ENCODE results near the gene PLEKHG4B.

Gene PLEKHG4B

GRCh38 chr5:169071-169727 is 77.2 kb downstream of the PLEKHG4B start:
- no peak for DNase-seq
- Mint-ChIP-seq H3K36me3 (ENCODE audit: low read depth) (no peaks in the 10 kb centered on the region), H3K9me3 (no peaks in the 10 kb centered on the region), H3K4me1 (ENCODE audit: low read depth) (no peaks in the 10 kb centered on the region), H3K27ac (no peak overlapping the region), H3K27me3 (peaks cover 7% of the 10 kb centered on the region), H3K4me3 (no peak overlapping the region)

- peaks cover 7% of the 10 kb centered on the region for H3K27me3 Mint-ChIP-seq
- no peaks in the 10 kb centered on the region for H3K4me1 Mint-ChIP-seq (ENCODE audit: low read depth)
- H3K4me3 Mint-ChIP-seq, result no peak overlapping the region
- no peaks in the 10 kb centered on the region for H3K36me3 Mint-ChIP-seq (ENCODE audit: low read depth)
- no peak for DNase-seq
- no peaks in the 10 kb centered on the region for H3K9me3 Mint-ChIP-seq
- H3K27ac Mint-ChIP-seq, result no peak overlapping the region
Observed at GRCh38 chr5:169728-170094, 77.7 kb downstream of the PLEKHG4B start.

- H3K4me3 Mint-ChIP-seq, result no peak overlapping the region
- H3K27ac Mint-ChIP-seq, result no peak overlapping the region
- H3K4me1 Mint-ChIP-seq (ENCODE audit: low read depth), result no peaks in the 10 kb centered on the region
- H3K27me3 Mint-ChIP-seq, result peaks cover 12% of the 10 kb centered on the region
- H3K36me3 Mint-ChIP-seq (ENCODE audit: low read depth), result no peaks in the 10 kb centered on the region
- DNase-seq, result no peak
- no peaks in the 10 kb centered on the region for H3K9me3 Mint-ChIP-seq
Observed at GRCh38 chr5:170971-171800, 79.2 kb downstream of the PLEKHG4B start.

- no peak for DNase-seq
- H3K27ac Mint-ChIP-seq, result no peak overlapping the region
- peaks cover 12% of the 10 kb centered on the region for H3K27me3 Mint-ChIP-seq
- H3K4me3 Mint-ChIP-seq, result no peak overlapping the region
- no peaks in the 10 kb centered on the region for H3K36me3 Mint-ChIP-seq (ENCODE audit: low read depth)
- H3K9me3 Mint-ChIP-seq, result no peaks in the 10 kb centered on the region
- H3K4me1 Mint-ChIP-seq (ENCODE audit: low read depth), result no peaks in the 10 kb centered on the region
Observed at GRCh38 chr5:171801-172331, 79.9 kb downstream of the PLEKHG4B start.

GRCh38 chr5:172421-172820 is 80.5 kb downstream of the PLEKHG4B start:
- no peak overlapping the region for H3K4me3 Mint-ChIP-seq
- no peak overlapping the region for H3K27ac Mint-ChIP-seq
- H3K27me3 Mint-ChIP-seq, result peaks cover 12% of the 10 kb centered on the region
- H3K9me3 Mint-ChIP-seq, result no peaks in the 10 kb centered on the region
- no peaks in the 10 kb centered on the region for H3K36me3 Mint-ChIP-seq (ENCODE audit: low read depth)
- H3K4me1 Mint-ChIP-seq (ENCODE audit: low read depth), result no peaks in the 10 kb centered on the region
- no peak for DNase-seq

- Mint-ChIP-seq H3K4me1 (ENCODE audit: low read depth) (no peaks in the 10 kb centered on the region), H3K36me3 (ENCODE audit: low read depth) (no peaks in the 10 kb centered on the region)
Observed at GRCh38 chr5:172841-173251, 80.9 kb downstream of the PLEKHG4B start.

GRCh38 chr5:173392-174290 is 81.7 kb downstream of the PLEKHG4B start:
- H3K9me3 Mint-ChIP-seq, result no peaks in the 10 kb centered on the region
- H3K4me3 Mint-ChIP-seq, result no peak overlapping the region
- no peaks in the 10 kb centered on the region for H3K4me1 Mint-ChIP-seq (ENCODE audit: low read depth)
- H3K27me3 Mint-ChIP-seq, result peaks cover 12% of the 10 kb centered on the region
- no peak for DNase-seq
- H3K27ac Mint-ChIP-seq, result no peak overlapping the region
- H3K36me3 Mint-ChIP-seq (ENCODE audit: low read depth), result no peaks in the 10 kb centered on the region

More at GRCh38 chr5:172841-173251, 80.9 kb downstream of the PLEKHG4B start:
- H3K4me3 Mint-ChIP-seq, result no peak overlapping the region
- H3K27me3 Mint-ChIP-seq, result peaks cover 12% of the 10 kb centered on the region
- no peaks in the 10 kb centered on the region for H3K9me3 Mint-ChIP-seq
- DNase-seq, result no peak
- H3K27ac Mint-ChIP-seq, result no peak overlapping the region

GRCh38 chr5:174291-174600 is 82.3 kb downstream of the PLEKHG4B start:
- no peaks in the 10 kb centered on the region for H3K9me3 Mint-ChIP-seq

GRCh38 chr5:174876-175465 is 83.0 kb downstream of the PLEKHG4B start:
- no peaks in the 10 kb centered on the region for H3K4me1 Mint-ChIP-seq (ENCODE audit: low read depth)
- H3K9me3 Mint-ChIP-seq, result no peaks in the 10 kb centered on the region
- H3K27ac Mint-ChIP-seq, result no peak overlapping the region
- no peaks in the 10 kb centered on the region for H3K36me3 Mint-ChIP-seq (ENCODE audit: low read depth)
- no peak overlapping the region for H3K4me3 Mint-ChIP-seq
- no peak for DNase-seq
- H3K27me3 Mint-ChIP-seq, result peaks cover 12% of the 10 kb centered on the region

More at GRCh38 chr5:174291-174600, 82.3 kb downstream of the PLEKHG4B start:
- Mint-ChIP-seq H3K4me1 (ENCODE audit: low read depth) (no peaks in the 10 kb centered on the region), H3K27ac (no peak overlapping the region), H3K36me3 (ENCODE audit: low read depth) (no peaks in the 10 kb centered on the region), H3K27me3 (peaks cover 12% of the 10 kb centered on the region), H3K4me3 (no peak overlapping the region)
- no peak for DNase-seq

- no peaks in the 10 kb centered on the region for H3K36me3 Mint-ChIP-seq (ENCODE audit: low read depth)
- no peaks in the 10 kb centered on the region for H3K4me1 Mint-ChIP-seq (ENCODE audit: low read depth)
- no peak for DNase-seq
Observed at GRCh38 chr5:176296-176823, 84.4 kb downstream of the PLEKHG4B start.

GRCh38 chr5:178110-178509 is 86.1 kb downstream of the PLEKHG4B start:
- no peak for DNase-seq
- H3K4me1 Mint-ChIP-seq (ENCODE audit: low read depth), result no peaks in the 10 kb centered on the region
- H3K36me3 Mint-ChIP-seq (ENCODE audit: low read depth), result no peaks in the 10 kb centered on the region
- no peak overlapping the region for H3K27ac Mint-ChIP-seq
- no peak overlapping the region for H3K4me3 Mint-ChIP-seq
- peaks cover 14% of the 10 kb centered on the region for H3K27me3 Mint-ChIP-seq
- H3K9me3 Mint-ChIP-seq, result no peaks in the 10 kb centered on the region

More at GRCh38 chr5:176296-176823, 84.4 kb downstream of the PLEKHG4B start:
- Mint-ChIP-seq H3K9me3 (no peaks in the 10 kb centered on the region), H3K27me3 (peaks cover 14% of the 10 kb centered on the region), H3K27ac (no peak overlapping the region), H3K4me3 (no peak overlapping the region)

GRCh38 chr5:179401-179800 is 87.4 kb downstream of the PLEKHG4B start:
- H3K4me1 Mint-ChIP-seq (ENCODE audit: low read depth), result no peaks in the 10 kb centered on the region

GRCh38 chr5:180286-180918 is 88.4 kb downstream of the PLEKHG4B start:
- peaks cover 3% of the 10 kb centered on the region for H3K27me3 Mint-ChIP-seq
- no peak overlapping the region for H3K4me3 Mint-ChIP-seq
- no peaks in the 10 kb centered on the region for H3K9me3 Mint-ChIP-seq
- H3K4me1 Mint-ChIP-seq (ENCODE audit: low read depth), result no peaks in the 10 kb centered on the region
- H3K27ac Mint-ChIP-seq, result no peak overlapping the region
- no peak for DNase-seq
- no peaks in the 10 kb centered on the region for H3K36me3 Mint-ChIP-seq (ENCODE audit: low read depth)

More at GRCh38 chr5:179401-179800, 87.4 kb downstream of the PLEKHG4B start:
- Mint-ChIP-seq H3K27ac (no peak overlapping the region), H3K4me3 (no peak overlapping the region), H3K36me3 (ENCODE audit: low read depth) (no peaks in the 10 kb centered on the region), H3K27me3 (peaks cover 8% of the 10 kb centered on the region), H3K9me3 (no peaks in the 10 kb centered on the region)
- DNase-seq, result no peak
